SK-N-MC (cell line): Measurements from ENCODE around the gene PDCD11.
"Not testable (repeated sequence)": the region's sequence is repeated elsewhere in the genome, so short reads cannot be mapped to it uniquely, and the experiment has no call there.

ENCODE experiments used
- DNase-seq: peaks from one replicate; pipeline ENCODE4 v3.0.0-alpha.2; 2011; ENCODE audit warnings: low read depth, low spot score
- H3K27ac ChIP-seq: fragments of 200-600 bp; sonication (generic); 2 replicates; pipeline ENCODE4 v1.5.1; 2016; ENCODE audit warnings: mixed run types
- H3K36me3 ChIP-seq: fragments of 200-600 bp; sonication (generic); 2 replicates; pipeline ENCODE4 v1.6.1; 2017; ENCODE audit warnings: antibody characterized with exemption, low read length, mixed read lengths; ENCODE audit not compliant: insufficient read depth
- H3K4me3 ChIP-seq: fragments of 200-600 bp; sonication (generic); 2 replicates; pipeline ENCODE4 v1.5.1; 2016
- H3K9ac ChIP-seq: fragments of 200-600 bp; sonication (generic); 2 replicates; pipeline ENCODE4 v1.8.0; 2017; ENCODE audit warnings: mixed run types, mixed read lengths; ENCODE audit not compliant: insufficient read length
- H3K9me3 ChIP-seq: fragments of 200-600 bp; sonication (generic); 2 replicates; pipeline ENCODE4 v1.6.1; 2017; ENCODE audit warnings: low read depth, mild to moderate bottlenecking, antibody characterized with exemption, low read length, moderate library complexity, mixed read lengths
- EZH2 ChIP-seq: fragments of 200-600 bp; sonication (generic); IDR thresholded peaks from one replicate; pipeline ENCODE4 v1.6.1; 2017; ENCODE audit warnings: antibody characterized with exemption
- FOXP2 ChIP-seq: optimal IDR thresholded peaks from 2 replicates; pipeline ENCODE3; 2011; ENCODE audit warnings: mild to moderate bottlenecking, moderate library complexity; ENCODE audit not compliant: insufficient read depth; ENCODE audit errors: extremely low read length, control extremely low read depth
- POLR2AphosphoS5 ChIP-seq: IDR thresholded peaks from 2 replicates; pipeline ENCODE4 v1.6.1; 2012; ENCODE audit warnings: mild to moderate bottlenecking, low read depth, low read length, borderline replicate concordance

PDCD11 gene, protein sequence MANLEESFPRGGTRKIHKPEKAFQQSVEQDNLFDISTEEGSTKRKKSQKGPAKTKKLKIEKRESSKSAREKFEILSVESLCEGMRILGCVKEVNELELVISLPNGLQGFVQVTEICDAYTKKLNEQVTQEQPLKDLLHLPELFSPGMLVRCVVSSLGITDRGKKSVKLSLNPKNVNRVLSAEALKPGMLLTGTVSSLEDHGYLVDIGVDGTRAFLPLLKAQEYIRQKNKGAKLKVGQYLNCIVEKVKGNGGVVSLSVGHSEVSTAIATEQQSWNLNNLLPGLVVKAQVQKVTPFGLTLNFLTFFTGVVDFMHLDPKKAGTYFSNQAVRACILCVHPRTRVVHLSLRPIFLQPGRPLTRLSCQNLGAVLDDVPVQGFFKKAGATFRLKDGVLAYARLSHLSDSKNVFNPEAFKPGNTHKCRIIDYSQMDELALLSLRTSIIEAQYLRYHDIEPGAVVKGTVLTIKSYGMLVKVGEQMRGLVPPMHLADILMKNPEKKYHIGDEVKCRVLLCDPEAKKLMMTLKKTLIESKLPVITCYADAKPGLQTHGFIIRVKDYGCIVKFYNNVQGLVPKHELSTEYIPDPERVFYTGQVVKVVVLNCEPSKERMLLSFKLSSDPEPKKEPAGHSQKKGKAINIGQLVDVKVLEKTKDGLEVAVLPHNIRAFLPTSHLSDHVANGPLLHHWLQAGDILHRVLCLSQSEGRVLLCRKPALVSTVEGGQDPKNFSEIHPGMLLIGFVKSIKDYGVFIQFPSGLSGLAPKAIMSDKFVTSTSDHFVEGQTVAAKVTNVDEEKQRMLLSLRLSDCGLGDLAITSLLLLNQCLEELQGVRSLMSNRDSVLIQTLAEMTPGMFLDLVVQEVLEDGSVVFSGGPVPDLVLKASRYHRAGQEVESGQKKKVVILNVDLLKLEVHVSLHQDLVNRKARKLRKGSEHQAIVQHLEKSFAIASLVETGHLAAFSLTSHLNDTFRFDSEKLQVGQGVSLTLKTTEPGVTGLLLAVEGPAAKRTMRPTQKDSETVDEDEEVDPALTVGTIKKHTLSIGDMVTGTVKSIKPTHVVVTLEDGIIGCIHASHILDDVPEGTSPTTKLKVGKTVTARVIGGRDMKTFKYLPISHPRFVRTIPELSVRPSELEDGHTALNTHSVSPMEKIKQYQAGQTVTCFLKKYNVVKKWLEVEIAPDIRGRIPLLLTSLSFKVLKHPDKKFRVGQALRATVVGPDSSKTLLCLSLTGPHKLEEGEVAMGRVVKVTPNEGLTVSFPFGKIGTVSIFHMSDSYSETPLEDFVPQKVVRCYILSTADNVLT (N-terminal part only)

DNA sequence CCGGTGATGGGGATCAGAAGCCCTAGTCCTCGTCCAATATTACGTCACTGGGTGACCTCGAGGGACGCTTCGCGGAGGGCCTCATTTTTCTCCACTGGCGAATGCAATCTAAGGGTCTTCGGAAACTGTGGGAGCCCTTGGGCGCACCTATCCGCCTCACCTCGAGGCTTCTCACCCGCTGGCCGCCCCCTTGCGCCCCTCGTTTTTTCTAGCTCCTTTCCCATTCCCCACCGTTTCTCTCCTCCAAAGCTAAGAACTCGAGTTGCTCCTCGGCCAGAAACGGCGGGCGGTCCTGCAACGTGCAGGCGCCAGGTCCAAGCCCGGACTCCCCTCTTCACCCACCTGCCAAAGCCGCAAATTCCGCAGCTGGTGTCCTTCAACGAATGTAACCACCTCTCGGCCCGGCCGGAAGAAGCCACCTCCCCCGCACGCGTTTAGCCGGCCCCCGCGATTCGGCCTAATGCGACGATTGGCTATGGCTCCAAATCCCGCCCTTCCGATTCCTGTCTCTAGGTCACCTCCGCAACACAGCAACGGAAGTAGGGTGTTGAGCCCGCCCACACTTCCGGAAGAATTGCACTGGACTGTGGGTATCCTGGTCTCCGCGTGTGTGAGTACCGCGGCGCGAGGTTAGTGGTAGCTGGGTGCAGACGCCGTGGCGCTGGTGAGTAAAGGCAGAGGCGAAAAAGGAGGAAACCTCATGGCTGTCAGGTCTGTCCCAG is at the start of gene PDCD11, which contains the start of gene ATP5MK:
Gene PDCD11 (plus strand): TSS at position 560 of the 722 bp plus-strand sequence. CDS start 1,801 bp downstream, outside the sequence.
Gene ATP5MK (minus strand): TSS at position 409 of the 722 bp plus-strand sequence. CDS start 4,018 bp downstream, outside the sequence.
- peaks cover 37% of the 10 kb centered on the region for H3K36me3 ChIP-seq
- peak within 1 kb of the TSS; percentile 89 for H3K4me3 ChIP-seq
- peak within 1 kb of the TSS; percentile 86 for H3K9ac ChIP-seq
- H3K9me3 ChIP-seq: no peaks in the 10 kb centered on the region
- H3K27ac ChIP-seq: no peak within 1 kb of the TSS; the same call in 1 of the 2 replicates
- peak; percentile 52 for DNase-seq
- peak; percentile 91 for TF ChIP-seq POLR2AphosphoS5
- TF ChIP-seq FOXP2: no peak

DNA sequence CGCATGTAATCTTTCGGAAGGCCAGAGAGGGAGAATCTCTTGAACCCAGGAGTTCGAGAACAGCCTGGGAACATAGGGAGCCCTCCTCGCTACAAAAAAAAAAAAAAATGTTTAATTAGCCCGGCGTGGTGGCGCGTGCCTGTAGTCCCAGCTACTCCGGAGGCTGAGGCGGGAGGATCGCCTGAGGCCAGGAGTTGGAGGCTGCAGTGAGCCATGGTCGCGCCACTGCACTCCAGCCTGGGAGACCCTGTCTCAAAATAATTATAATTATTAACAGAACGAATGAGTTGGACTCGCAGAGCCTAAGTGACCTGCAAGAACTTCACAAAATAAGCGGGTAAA is 46.3 kb upstream of the PDCD11 start:
- peaks cover 2% of the 10 kb centered on the region; the same call in 1 of the 2 replicates for H3K36me3 ChIP-seq
- no peak for DNase-seq
- TF ChIP-seq EZH2 (no peak), POLR2AphosphoS5 (no peak), FOXP2 (no peak)
- H3K9ac ChIP-seq: peak overlapping the region; percentile 62
- H3K4me3 ChIP-seq: peak overlapping the region; percentile 72
- H3K27ac ChIP-seq: no peak overlapping the region
- no peaks in the 10 kb centered on the region for H3K9me3 ChIP-seq

DNA sequence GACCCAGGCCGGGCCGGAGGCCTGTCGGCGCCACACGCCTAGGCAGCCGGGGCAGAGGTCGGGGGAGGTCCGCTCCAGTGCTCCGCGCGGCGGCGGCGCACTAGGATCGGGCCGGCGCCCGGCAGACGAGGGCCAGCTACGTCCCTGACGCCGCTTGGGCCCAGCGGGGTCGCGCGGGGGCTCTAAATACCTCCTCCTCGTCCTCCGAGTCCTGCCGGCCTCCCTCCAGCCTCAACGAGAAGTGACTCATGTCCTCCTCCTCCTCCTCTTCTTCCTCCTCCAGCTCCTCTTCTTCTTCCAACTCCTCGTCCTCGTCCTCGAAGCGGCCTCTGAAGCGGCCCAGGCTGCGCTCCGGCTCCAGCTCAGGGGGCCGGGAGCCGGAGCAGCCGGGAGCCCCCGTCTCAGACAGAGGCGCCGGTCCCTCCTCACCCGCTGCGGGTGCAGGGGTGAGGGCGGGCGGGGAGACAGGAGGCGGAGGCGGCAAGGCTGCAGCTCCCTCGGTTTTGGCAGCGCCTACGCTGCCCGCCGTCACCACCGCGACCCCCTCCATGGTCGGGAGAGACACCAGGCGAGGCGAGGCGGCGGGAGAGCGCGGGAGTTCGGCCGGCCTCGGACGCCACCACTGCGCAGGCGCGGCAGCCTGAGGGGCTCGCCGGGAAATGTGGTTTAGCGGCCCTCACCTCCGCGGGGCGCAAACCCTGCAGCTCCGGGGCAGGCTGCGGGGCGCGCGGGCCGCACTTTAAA is 45.7 kb upstream of the PDCD11 start, which contains the start of gene PCGF6:
Gene PCGF6 (minus strand): TSS at position 624 of the 744 bp plus-strand sequence. CDS start 74 bp downstream, at position 550.
- peak within 1 kb of the TSS; percentile 72 for H3K4me3 ChIP-seq
- no peak for DNase-seq
- no peaks in the 10 kb centered on the region; the same call in 1 of the 2 replicates for H3K36me3 ChIP-seq
- H3K9me3 ChIP-seq: no peaks in the 10 kb centered on the region
- no peak within 1 kb of the TSS for H3K27ac ChIP-seq
- peak within 1 kb of the TSS; percentile 62 for H3K9ac ChIP-seq
- TF ChIP-seq FOXP2 (no peak), POLR2AphosphoS5 (peak; percentile 63; the same call in 1 of the 2 replicates)

DNA sequence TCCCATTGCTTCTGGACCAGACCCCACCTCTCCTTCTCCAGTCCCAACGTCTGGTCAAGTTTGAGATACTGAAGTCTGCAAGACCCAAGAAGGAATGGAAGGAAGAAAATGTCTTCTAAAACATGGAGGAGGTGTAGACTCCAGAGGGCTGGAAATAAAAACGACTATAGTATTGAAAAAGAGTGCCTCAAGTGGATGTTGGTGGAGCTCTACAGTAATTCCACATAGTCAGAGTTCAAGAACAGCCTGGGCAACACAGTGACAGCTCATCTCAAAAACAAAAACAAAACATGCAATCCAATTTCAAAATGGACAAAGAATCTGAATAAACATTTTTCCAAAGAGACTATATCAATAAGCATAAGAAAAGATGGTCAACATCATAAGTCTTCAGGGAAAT is 43.1 kb upstream of the PDCD11 start:
- TF ChIP-seq POLR2AphosphoS5: no peak
- TF ChIP-seq EZH2: no peak
- no peak for TF ChIP-seq FOXP2
- no peak for DNase-seq
- H3K36me3 ChIP-seq: no peaks in the 10 kb centered on the region; the same call in 1 of the 2 replicates
- no peak overlapping the region for H3K9ac ChIP-seq
- no peaks in the 10 kb centered on the region for H3K9me3 ChIP-seq
- no peak overlapping the region for H3K27ac ChIP-seq
- no peak overlapping the region for H3K4me3 ChIP-seq

DNA sequence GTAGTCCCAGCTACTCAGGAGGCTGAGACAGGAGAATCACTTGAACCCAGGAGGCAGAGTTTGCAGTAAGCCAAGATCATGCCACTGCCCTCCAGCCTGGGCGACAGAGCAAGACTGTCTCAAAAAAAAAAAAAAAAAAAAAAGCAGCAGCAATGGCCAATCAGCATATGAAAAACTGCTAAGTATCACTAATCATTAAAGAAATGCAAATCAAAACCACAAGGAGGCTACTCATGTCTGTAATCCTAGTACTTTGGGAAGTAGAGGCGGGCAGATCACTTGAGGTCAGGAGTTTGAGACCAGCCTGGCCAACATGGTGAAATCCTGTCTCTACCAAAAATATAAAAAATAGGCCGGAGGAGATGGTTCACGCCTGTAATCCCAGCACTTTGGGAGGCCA is 41.9 kb upstream of the PDCD11 start:
- H3K4me3 ChIP-seq, H3K36me3 ChIP-seq, H3K9me3 ChIP-seq, H3K27ac ChIP-seq, H3K9ac ChIP-seq, DNase-seq: not testable (repeated sequence)

DNA sequence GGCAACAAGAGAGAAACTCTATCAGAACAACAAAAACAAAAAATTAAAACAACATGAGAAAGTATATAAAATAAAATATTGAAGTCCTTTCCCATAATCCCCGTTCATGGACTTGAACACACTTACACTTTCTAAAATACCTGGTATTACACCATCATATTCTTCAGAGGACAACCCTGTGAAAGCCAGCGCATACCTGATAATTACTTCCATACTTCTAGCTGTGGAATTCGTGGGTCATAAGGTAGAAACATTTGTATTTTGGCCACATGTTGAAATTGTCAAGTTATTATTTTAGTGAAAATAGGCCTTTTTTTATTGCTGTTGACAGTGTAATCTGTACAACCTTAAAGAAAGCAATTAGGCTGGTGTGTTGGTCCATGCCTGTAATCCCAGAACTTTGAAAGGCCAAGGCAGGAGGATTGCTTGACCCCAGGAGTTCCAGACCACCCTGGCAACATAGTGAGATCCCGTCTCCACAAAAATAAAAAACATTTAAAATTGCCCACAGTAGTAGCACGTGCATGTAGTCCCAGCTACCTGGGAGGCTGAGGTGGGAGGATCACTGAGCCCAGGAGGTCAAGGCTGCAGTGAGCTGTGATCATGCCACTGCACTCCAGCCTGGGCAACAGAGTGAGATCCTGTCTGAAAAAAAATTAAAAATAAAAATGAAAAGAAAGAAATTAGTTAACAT is 40.4 kb upstream of the PDCD11 start:
- H3K27ac ChIP-seq: no peak overlapping the region
- TF ChIP-seq EZH2 (no peak), FOXP2 (no peak), POLR2AphosphoS5 (no peak)
- no peaks in the 10 kb centered on the region for H3K9me3 ChIP-seq
- no peaks in the 10 kb centered on the region for H3K36me3 ChIP-seq
- H3K9ac ChIP-seq: no peak overlapping the region
- DNase-seq: no peak
- no peak overlapping the region for H3K4me3 ChIP-seq

DNA sequence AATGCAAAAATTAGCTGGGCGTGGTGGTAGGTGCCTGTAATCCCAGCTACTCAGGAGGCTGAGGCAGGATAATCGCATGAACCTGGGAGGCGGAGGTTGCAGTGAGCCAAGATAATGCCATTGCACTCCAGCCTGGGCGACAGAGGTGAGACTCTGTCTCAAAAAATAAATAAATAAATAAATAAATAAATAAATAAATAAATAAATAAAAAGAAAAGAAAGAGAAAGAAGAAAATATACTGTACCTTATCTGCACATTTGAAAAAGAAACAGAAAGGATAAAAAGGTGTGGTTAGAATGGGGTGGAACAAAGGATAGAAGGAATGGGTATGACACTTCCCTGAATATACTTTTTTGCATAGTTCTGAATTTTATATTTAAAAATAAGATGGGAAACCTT is 36.9 kb upstream of the PDCD11 start:
- not testable (repeated sequence) for H3K9ac ChIP-seq, H3K27ac ChIP-seq, H3K36me3 ChIP-seq, H3K9me3 ChIP-seq, DNase-seq, H3K4me3 ChIP-seq

DNA sequence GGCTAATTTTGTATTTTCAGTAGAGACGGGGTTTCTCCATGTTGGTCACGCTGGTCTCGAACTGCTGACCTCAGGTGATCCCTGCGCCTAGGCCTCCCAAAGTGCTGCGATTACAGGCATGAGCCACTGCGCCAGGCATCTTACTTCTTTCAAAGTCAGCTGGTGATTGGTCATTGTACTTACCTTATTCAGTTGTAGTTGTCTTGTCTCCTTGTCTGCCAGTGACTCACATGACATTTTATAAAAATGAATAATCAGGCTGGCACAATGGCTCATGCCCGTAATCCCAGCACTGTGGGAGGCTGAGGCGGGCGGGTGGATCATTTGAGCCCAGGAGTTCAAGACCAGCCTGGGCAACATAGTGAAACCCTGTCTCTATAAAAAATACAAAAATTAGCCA is 35.6 kb upstream of the PDCD11 start:
- not testable (repeated sequence) for H3K9me3 ChIP-seq, H3K27ac ChIP-seq, DNase-seq, H3K4me3 ChIP-seq, H3K36me3 ChIP-seq, H3K9ac ChIP-seq
